ENCODE data around the gene CTU2.

Gene CTU2

DNA sequence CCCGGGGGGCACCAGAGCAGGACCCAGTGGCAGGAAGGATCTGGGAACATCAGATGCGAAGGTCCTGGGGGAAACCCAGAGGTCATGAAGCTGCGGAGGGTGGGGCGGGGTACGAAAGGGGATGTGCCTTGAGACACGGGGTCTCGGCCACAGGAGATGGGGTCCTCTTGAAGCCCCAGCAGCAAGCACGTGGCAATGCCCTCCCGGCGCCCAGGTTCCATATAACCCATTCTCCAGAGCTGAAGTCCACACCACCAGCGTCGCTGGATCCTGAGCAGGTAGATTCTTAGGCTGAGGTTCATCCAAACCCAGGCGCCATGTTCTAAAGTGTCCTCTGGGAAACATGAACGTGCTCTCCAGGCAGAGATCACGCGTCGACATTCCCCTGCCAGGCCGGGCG lies 57.8 kb downstream of the CTU2 start:
- no peak for DNase-seq

DNA sequence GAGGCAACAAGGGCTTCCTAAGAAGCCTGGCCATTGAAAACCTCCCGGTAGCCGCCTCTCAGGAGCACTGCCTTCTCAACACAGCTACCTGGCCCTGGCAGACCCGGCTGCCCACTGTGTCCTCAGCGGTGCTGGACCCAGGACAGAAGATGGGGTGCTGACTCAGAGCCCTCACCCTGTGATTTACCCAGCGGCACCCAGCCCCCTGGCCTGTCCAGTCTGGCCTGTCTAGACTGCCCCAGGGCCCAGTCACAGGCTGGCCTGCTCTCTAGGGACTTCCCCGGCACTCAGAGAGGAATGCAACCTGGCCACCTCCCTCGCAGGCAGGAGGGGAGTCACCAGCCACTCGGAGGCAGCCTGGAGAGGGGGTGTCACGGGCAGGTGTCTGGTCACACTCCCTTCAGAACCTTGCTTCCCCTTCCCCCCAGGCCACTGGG lies 58.6 kb downstream of the CTU2 start:
- no peak for DNase-seq

All from cortex of kidney (tissue), 1 donor.